Caco-2 (cell line): ENCODE measurements around the gene PLLP. TPM values are rescaled to one million over a fixed set of nuclear protein-coding genes. Genes with fewer than 3 reads are reported as not detected.

Experiments used
- BruUV-seq: library from RNA; stranded (reverse); fragments of 400-500 nt; replicated peaks from 2 replicates; lab custom pipeline; 2021; lab: Mats Ljungman, UMichigan
- CTCF ChIA-PET: fragments of 300-600 bp; sonication (Branson Sonifier 250); formaldehyde crosslinking; loops from one replicate; lab custom pipeline; 2022; ENCODE audit warnings: antibody characterized with exemption; lab: Charles Lee
- POLR2A ChIA-PET: fragments of 300-600 bp; sonication (Branson Sonifier 250); formaldehyde crosslinking; loops from one replicate; lab custom pipeline; 2022; ENCODE audit warnings: antibody characterized with exemption; lab: Charles Lee
- DNase-seq, 2 experiments: peaks; one replicate each; pipeline versions ENCODE4 v3.0.0 to v3.0.0-alpha.2; 2020 to 2022
- H3K27me3 ChIP-seq: replicated peaks from 2 replicates; pipeline ENCODE4 v1.6.0; 2011; ENCODE audit warnings: low read length; ENCODE audit not compliant: control insufficient read depth, insufficient read depth
- H3K36me3 ChIP-seq: 2 replicates; pipeline ENCODE4 v1.5.1; 2011; ENCODE audit warnings: low read length; ENCODE audit not compliant: control insufficient read depth, insufficient read depth
- H3K4me1 ChIP-seq: fragments of 250-450 bp; sonication (Bioruptor Pico); 2 replicates; pipeline ENCODE4 v1.5.1; 2020; ENCODE audit warnings: mild to moderate bottlenecking
- H3K4me3 ChIP-seq: 2 replicates; pipeline ENCODE4 v1.5.1; 2011; ENCODE audit warnings: low read depth, mild to moderate bottlenecking, control low read depth, low read length
- H3K9me3 ChIP-seq: fragments of 250-450 bp; sonication (Bioruptor Pico); 2 replicates; pipeline ENCODE4 v1.5.1; 2020; ENCODE audit warnings: mild to moderate bottlenecking, moderate library complexity
- H3K27ac Mint-ChIP-seq: one replicate; pipeline ENCODE4 v1.8.0; 2022; ENCODE audit warnings: mixed read lengths; ENCODE audit not compliant: unreplicated experiment
- H3K27me3 Mint-ChIP-seq: one replicate; pipeline ENCODE4 v1.8.0; 2022; ENCODE audit warnings: mixed read lengths; ENCODE audit not compliant: insufficient read depth, unreplicated experiment
- H3K36me3 Mint-ChIP-seq: one replicate; pipeline ENCODE4 v1.8.0; 2022; ENCODE audit warnings: mild to moderate bottlenecking, mixed read lengths; ENCODE audit not compliant: insufficient read depth, unreplicated experiment
- H3K4me1 Mint-ChIP-seq: one replicate; pipeline ENCODE4 v1.8.0; 2022; ENCODE audit warnings: low read depth, mixed read lengths; ENCODE audit not compliant: unreplicated experiment
- H3K4me3 Mint-ChIP-seq: one replicate; pipeline ENCODE4 v1.8.0; 2022; ENCODE audit warnings: mild to moderate bottlenecking, moderate library complexity, mixed read lengths; ENCODE audit not compliant: unreplicated experiment
- H3K9me3 Mint-ChIP-seq: one replicate; pipeline ENCODE4 v1.8.0; 2022; ENCODE audit warnings: mixed read lengths; ENCODE audit not compliant: unreplicated experiment
- intact Hi-C: fragments of 100-400 bp; cut with micrococcal nuclease; formaldehyde crosslinking; loops from one replicate; pipeline ENCODE4 v1.10.0; 2022; ENCODE audit not compliant: unreplicated experiment
- total RNA-seq: library from RNA; stranded (reverse); gene quantifications from 2 replicates; pipeline ENCODE4 v1.2.3, GENCODE V29; 2022
- TF ChIP-seq, protein P1 (sequence below), 2 experiments: fragments of 200-600 bp in 1 of 2; IDR thresholded peaks; 1 replicate in 1 of 2; 2 replicates in 1 of 2; pipeline versions ENCODE4 v1.5.1 to v1.8.0; 2011 to 2022; ENCODE audit warnings: antibody characterized with exemption in 1 of 2, control low read depth in 1 of 2, inconsistent platforms in 1 of 2, low read depth in 1 of 2, low read length in 1 of 2, mild to moderate bottlenecking in 1 of 2, moderate library complexity in 1 of 2; ENCODE audit not compliant: insufficient read depth in 1 of 2, severe bottlenecking in 1 of 2, unreplicated experiment in 1 of 2

PLLP gene
- total RNA-seq, 1 experiment from 2014 or later, result 53.0 TPM

DNA sequence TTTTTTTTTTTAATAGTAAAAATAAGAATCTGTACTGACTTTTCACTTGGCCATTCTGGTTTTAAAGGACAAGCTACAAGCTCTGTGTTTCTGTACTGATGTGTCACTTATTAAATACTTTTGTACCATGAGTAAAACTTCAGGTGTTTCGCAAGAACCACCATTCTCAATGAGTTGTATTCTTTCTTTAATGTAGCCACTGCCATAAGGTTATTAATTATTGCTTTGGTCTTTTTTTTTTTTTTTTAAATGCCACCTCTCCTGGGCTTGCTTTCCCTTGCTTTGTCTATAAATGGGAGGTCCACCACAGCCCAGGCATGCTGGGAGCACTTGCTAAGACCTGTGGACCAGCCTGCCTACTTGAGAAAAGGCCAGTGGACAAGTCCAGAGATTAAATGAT lies 31.0 kb downstream of the PLLP start:
- peaks cover 9% of the 10 kb centered on the region for H3K36me3 ChIP-seq
- POLR2A ChIA-PET, result no interaction called here

DNA sequence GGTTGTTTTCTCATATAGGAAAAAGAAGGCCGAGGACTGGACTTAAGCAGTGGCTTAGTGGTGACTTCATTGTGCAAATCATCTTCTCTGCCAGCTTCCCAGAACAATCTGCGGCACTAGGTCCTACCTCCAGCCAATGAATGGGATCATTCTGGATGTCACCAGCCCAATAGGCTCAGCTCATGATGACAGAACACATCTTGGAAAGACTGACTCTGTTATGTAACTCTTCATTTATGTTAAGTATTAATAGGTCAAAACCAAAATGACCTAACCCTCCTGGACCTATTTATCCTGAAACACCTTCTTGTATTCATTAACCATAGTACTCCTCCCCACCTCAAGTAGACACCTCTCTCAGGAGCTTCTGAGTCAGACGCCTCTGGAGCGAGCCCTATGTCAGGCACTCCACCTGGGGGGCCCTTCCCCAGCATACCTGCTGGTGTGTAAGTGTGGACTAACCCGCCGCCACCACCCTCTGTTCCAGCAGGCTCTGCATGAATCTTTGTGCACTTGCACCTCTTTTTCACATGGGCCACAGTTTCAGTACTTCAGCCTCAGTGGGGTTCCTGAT lies 32.2 kb downstream of the PLLP start:
- H3K27ac Mint-ChIP-seq, result no peak overlapping the region
- TF ChIP-seq, protein P1, sequence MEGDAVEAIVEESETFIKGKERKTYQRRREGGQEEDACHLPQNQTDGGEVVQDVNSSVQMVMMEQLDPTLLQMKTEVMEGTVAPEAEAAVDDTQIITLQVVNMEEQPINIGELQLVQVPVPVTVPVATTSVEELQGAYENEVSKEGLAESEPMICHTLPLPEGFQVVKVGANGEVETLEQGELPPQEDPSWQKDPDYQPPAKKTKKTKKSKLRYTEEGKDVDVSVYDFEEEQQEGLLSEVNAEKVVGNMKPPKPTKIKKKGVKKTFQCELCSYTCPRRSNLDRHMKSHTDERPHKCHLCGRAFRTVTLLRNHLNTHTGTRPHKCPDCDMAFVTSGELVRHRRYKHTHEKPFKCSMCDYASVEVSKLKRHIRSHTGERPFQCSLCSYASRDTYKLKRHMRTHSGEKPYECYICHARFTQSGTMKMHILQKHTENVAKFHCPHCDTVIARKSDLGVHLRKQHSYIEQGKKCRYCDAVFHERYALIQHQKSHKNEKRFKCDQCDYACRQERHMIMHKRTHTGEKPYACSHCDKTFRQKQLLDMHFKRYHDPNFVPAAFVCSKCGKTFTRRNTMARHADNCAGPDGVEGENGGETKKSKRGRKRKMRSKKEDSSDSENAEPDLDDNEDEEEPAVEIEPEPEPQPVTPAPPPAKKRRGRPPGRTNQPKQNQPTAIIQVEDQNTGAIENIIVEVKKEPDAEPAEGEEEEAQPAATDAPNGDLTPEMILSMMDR (IDR thresholded peaks at IDR 0.05; ENCODE audit: insufficient read depth in 1 of 2, low read depth in 1 of 2, low read length in 1 of 2, severe bottlenecking in 1 of 2, unreplicated experiment in 1 of 2), result no peak

More for the DNA sequence above, 31.0 kb downstream of the PLLP start:
- Mint-ChIP-seq H3K4me3 (no peak overlapping the region), H3K9me3 (peaks cover 9% of the 10 kb centered on the region), H3K4me1 (no peaks in the 10 kb centered on the region), H3K36me3 (peaks cover 81% of the 10 kb centered on the region), H3K27me3 (no peaks in the 10 kb centered on the region), H3K27ac (no peak overlapping the region)
- peak in 1 of 2 experiments; percentile 21 for DNase-seq
- TF ChIP-seq, protein P1 (IDR thresholded peaks at IDR 0.05; ENCODE audit: insufficient read depth in 1 of 2, low read depth in 1 of 2, low read length in 1 of 2, severe bottlenecking in 1 of 2, unreplicated experiment in 1 of 2), result no peak
- H3K4me3 ChIP-seq, result no peak overlapping the region
- intact Hi-C loops, result no loop called here
- no peaks in the 10 kb centered on the region for H3K4me1 ChIP-seq
- BruUV-seq, result no TSS peak
- H3K9me3 ChIP-seq, result no peaks in the 10 kb centered on the region; the same call in 1 of the 2 replicates
- CTCF ChIA-PET, result interaction anchor here (0.7 to 1.0 kb wide), 2 partner anchors 46 to 168 kb away, joined by 3 read pairs; no protein-coding TSS in a partner anchor
- H3K27me3 ChIP-seq, result no peaks in the 10 kb centered on the region

DNA sequence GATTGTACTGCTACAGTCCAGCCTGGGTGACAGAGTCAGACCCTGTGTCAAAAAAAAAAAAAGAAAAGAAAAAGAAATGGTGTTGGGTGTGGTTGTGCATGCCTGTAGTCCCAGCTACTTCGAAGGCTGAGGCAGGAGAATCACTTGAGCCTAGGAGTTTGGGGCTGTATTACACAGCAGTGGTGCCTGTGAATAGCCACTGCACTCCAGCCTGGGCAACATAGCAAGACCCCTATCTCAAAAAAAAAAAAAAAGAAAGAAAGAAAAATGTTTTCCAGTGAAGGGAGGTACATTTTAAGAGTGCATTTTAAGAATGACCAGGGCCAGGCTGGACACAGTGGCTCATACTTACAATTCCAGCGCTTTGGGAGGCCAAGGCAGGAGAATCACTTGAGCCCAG lies 33.1 kb downstream of the PLLP start:
- TF ChIP-seq, protein P1 (IDR thresholded peaks at IDR 0.05; ENCODE audit: insufficient read depth in 1 of 2, low read depth in 1 of 2, low read length in 1 of 2, severe bottlenecking in 1 of 2, unreplicated experiment in 1 of 2), result no peak
- CTCF ChIA-PET, result no interaction called here
- intact Hi-C loops, result no loop called here
- peaks cover 70% of the 10 kb centered on the region for H3K36me3 Mint-ChIP-seq
- peaks cover 9% of the 10 kb centered on the region for H3K9me3 Mint-ChIP-seq
- H3K27ac Mint-ChIP-seq, result no peak overlapping the region
- no peaks in the 10 kb centered on the region for H3K4me1 ChIP-seq
- no peaks in the 10 kb centered on the region; the same call in 1 of the 2 replicates for H3K9me3 ChIP-seq
- peaks cover 9% of the 10 kb centered on the region for H3K36me3 ChIP-seq
- H3K27me3 ChIP-seq, result no peaks in the 10 kb centered on the region
- no peak overlapping the region for H3K4me3 ChIP-seq
- no peaks in the 10 kb centered on the region for H3K27me3 Mint-ChIP-seq
- H3K4me1 Mint-ChIP-seq, result no peaks in the 10 kb centered on the region
- no TSS peak for BruUV-seq
- peak in 1 of 2 experiments; percentile 22 for DNase-seq
- POLR2A ChIA-PET, result no interaction called here
- H3K4me3 Mint-ChIP-seq, result no peak overlapping the region

More for the DNA sequence above, 32.2 kb downstream of the PLLP start:
- Histone ChIP-seq H3K4me1 (no peaks in the 10 kb centered on the region), H3K27me3 (no peaks in the 10 kb centered on the region), H3K9me3 (no peaks in the 10 kb centered on the region; the same call in 1 of the 2 replicates), H3K36me3 (peaks cover 9% of the 10 kb centered on the region), H3K4me3 (no peak overlapping the region)
- CTCF ChIA-PET, result interaction anchor here (1.0 kb wide), 1 partner anchor 170 kb away, joined by 3 read pairs; no protein-coding TSS in a partner anchor
- H3K36me3 Mint-ChIP-seq, result peaks cover 76% of the 10 kb centered on the region
- DNase-seq, result peak; percentile 31 to 39
- POLR2A ChIA-PET, result no interaction called here
- intact Hi-C loops, result no loop called here
- no peaks in the 10 kb centered on the region for H3K4me1 Mint-ChIP-seq
- no TSS peak for BruUV-seq
- H3K9me3 Mint-ChIP-seq, result peaks cover 9% of the 10 kb centered on the region
- no peaks in the 10 kb centered on the region for H3K27me3 Mint-ChIP-seq
- no peak overlapping the region for H3K4me3 Mint-ChIP-seq
